ENCODE data around the gene LIPK. TPM values are rescaled to one million over a fixed set of nuclear protein-coding genes. Genes with fewer than 3 reads are reported as not detected.
"Not testable (repeated sequence)": the region's sequence is repeated elsewhere in the genome, so short reads cannot be mapped to it uniquely, and the experiment has no call there.

Gene LIPK
- total and polyA plus RNA-seq, 7 donors = not detected

GRCh38 chr10:88707429-88708155 is 1.5 kb downstream of the LIPK start:
- no peak for DNase-seq
- TF ChIP-seq, protein P1, sequence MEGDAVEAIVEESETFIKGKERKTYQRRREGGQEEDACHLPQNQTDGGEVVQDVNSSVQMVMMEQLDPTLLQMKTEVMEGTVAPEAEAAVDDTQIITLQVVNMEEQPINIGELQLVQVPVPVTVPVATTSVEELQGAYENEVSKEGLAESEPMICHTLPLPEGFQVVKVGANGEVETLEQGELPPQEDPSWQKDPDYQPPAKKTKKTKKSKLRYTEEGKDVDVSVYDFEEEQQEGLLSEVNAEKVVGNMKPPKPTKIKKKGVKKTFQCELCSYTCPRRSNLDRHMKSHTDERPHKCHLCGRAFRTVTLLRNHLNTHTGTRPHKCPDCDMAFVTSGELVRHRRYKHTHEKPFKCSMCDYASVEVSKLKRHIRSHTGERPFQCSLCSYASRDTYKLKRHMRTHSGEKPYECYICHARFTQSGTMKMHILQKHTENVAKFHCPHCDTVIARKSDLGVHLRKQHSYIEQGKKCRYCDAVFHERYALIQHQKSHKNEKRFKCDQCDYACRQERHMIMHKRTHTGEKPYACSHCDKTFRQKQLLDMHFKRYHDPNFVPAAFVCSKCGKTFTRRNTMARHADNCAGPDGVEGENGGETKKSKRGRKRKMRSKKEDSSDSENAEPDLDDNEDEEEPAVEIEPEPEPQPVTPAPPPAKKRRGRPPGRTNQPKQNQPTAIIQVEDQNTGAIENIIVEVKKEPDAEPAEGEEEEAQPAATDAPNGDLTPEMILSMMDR (IDR thresholded peaks at IDR 0.05) = no peak
- Histone ChIP-seq H3K27ac (no peak overlapping the region), H3K36me3 (ENCODE audit: insufficient read depth in 1 of 2, low read depth in 1 of 2) (no peaks in the 10 kb centered on the region), H3K9me3 (no peaks in the 10 kb centered on the region), H3K4me3 (no peak overlapping the region), H3K4me1 (no peaks in the 10 kb centered on the region), H3K27me3 (ENCODE audit: insufficient read depth in 3 of 3, low read length in 2 of 3) (no peaks in the 10 kb centered on the region)
- intact Hi-C loops (cut with DNase I) = no loop called here
- no peak for ATAC-seq
- WGBS, 3 donors = 42 to 51% (median 43%) methylated on average over 2 of the region's 2 CpGs

DNA sequence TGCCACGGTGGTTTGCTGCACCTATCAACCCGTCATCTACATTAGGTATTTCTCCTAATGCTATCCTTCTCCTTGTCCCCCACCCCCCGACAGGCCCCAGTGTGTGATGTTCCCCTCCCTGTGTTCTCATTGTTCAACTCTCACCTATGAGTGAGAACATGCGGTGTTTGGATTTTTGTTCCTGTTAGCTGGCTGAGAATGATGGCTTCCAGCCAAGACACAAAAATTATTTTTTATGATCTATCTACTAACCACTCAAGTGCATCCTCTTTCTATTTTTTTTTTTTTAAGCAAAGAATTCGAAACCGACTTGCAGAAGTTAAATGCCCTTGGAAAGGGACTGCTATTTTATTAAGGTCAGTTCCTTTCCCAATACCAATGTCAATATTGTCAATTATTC is 3.3 kb downstream of the LIPK start:
- H3K36me3 ChIP-seq (ENCODE audit: insufficient read depth in 1 of 2, low read depth in 1 of 2); H3K9me3 ChIP-seq; H3K4me1 ChIP-seq; ATAC-seq; H3K27ac ChIP-seq; intact Hi-C loops (cut with DNase I); H3K27me3 ChIP-seq (ENCODE audit: insufficient read depth in 3 of 3, low read length in 2 of 3); H3K4me3 ChIP-seq; DNase-seq: not testable (repeated sequence)
- WGBS, 3 donors = 41 to 49% (median 45%) methylated on average over 6 of the region's 6 CpGs

- no peak for ATAC-seq
- no peak for DNase-seq
- no peak overlapping the region for H3K27ac ChIP-seq
- H3K36me3 ChIP-seq (ENCODE audit: insufficient read depth in 1 of 2, low read depth in 1 of 2) = no peaks in the 10 kb centered on the region
- no peak overlapping the region for H3K4me3 ChIP-seq
- H3K9me3 ChIP-seq = no peaks in the 10 kb centered on the region
- intact Hi-C loops (cut with DNase I) = no loop called here
- no peaks in the 10 kb centered on the region for H3K4me1 ChIP-seq
- no peaks in the 10 kb centered on the region for H3K27me3 ChIP-seq (ENCODE audit: insufficient read depth in 3 of 3, low read length in 2 of 3)
- WGBS, 3 donors = 90 to 98% (median 91%) methylated on average over 1 of the region's 1 CpG
- TF ChIP-seq, protein P1 (IDR thresholded peaks at IDR 0.05) = no peak
Observed at GRCh38 chr10:88715517-88715916, 9.5 kb downstream of the LIPK start.

- no peak overlapping the region for H3K4me3 ChIP-seq
- H3K36me3 ChIP-seq (ENCODE audit: insufficient read depth in 1 of 2, low read depth in 1 of 2) = no peaks in the 10 kb centered on the region
- ATAC-seq (no peak), DNase-seq (no peak)
- intact Hi-C loops (cut with DNase I) = no loop called here
- TF ChIP-seq, protein P1 (IDR thresholded peaks at IDR 0.05) = no peak
- 59 to 66% (median 64%) methylated on average over 4 of the region's 4 CpGs for WGBS, 3 donors
- no peak overlapping the region for H3K27ac ChIP-seq
- no peaks in the 10 kb centered on the region for H3K9me3 ChIP-seq
- no peaks in the 10 kb centered on the region for H3K27me3 ChIP-seq (ENCODE audit: insufficient read depth in 3 of 3, low read length in 2 of 3)
- no peaks in the 10 kb centered on the region for H3K4me1 ChIP-seq
Observed at GRCh38 chr10:88721392-88721791, 15.3 kb downstream of the LIPK start.

DNA sequence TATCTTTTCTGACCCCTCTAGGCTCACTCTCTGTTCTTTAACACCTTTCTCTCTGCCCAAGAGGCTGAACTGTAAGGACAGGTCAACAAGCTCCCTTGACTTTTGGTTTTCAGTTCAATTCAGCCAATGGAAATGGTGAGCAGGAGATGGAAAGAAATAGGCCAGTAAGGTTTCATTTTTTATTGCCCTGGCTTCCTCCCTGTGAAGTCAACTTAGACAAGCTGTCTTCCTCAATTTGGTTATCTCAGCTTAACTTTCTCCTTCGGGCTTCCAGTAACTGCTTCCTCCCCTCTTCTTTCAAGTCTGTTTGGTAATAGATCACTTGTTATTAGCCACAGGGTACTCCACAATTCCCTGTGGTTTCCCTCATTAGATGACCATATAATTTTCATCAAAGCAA is 19.7 kb downstream of the LIPK start:
- intact Hi-C loops (cut with DNase I) = no loop called here
- Histone ChIP-seq H3K9me3 (no peaks in the 10 kb centered on the region), H3K27me3 (ENCODE audit: insufficient read depth in 3 of 3, low read length in 2 of 3) (no peaks in the 10 kb centered on the region), H3K36me3 (ENCODE audit: insufficient read depth in 1 of 2, low read depth in 1 of 2) (no peaks in the 10 kb centered on the region), H3K4me3 (no peak overlapping the region), H3K4me1 (no peaks in the 10 kb centered on the region), H3K27ac (no peak overlapping the region)
- WGBS, 3 donors = 12 to 33% (median 25%) methylated on average over 1 of the region's 1 CpG
- TF ChIP-seq, protein P1 (IDR thresholded peaks at IDR 0.05) = no peak
- DNase-seq = no peak
- no peak for ATAC-seq

Measured in psoas muscle (tissue), 8 donors.